HepG2 (cell line): ENCODE results near the gene AGPAT2. TPM values are rescaled to one million over a fixed set of nuclear protein-coding genes. Genes with fewer than 3 reads are reported as not detected.

ENCODE experiments used
- ATAC-seq: fragments of 200-7000 bp; cut with Tn5 transposase; 3 replicates; pipeline ENCODE4 v1.9.1; 2020; ENCODE audit warnings: mild to moderate bottlenecking, moderate library complexity
- BruUV-seq: library from RNA; stranded (reverse); fragments of 400-500 nt; replicated peaks from 2 replicates; lab custom pipeline; 2021; lab: Mats Ljungman, UMichigan
- CTCF ChIA-PET: fragments of 300-600 bp; formaldehyde crosslinking; extraction: SDS; loops from one replicate; lab custom pipeline; 2021; ENCODE audit warnings: low total read pairs, inconsistent platforms, low intra/inter-chr PET ratio; lab: Yijun Ruan, JAX
- POLR2A ChIA-PET: fragments of 350-600 bp; sonication (Branson Sonifier 250); formaldehyde crosslinking; loops from one replicate; lab custom pipeline; 2020; ENCODE audit warnings: antibody characterized with exemption, inconsistent platforms; lab: Yijun Ruan, JAX
- DNase-seq: peaks from one replicate; pipeline ENCODE4 v3.0.0-alpha.2; 2015; ENCODE audit warnings: low spot score
- FAIRE-seq: peaks from 3 replicates; lab custom pipeline; 2011; peaks lifted over from hg19 to GRCh38; lab: Jason Lieb, UNC
- H2AFZ ChIP-seq: one replicate; pipeline ENCODE4 v1.6.1; 2011; ENCODE audit warnings: low read length, inconsistent platforms
- H3K27ac ChIP-seq: fragments of 300-600 bp; 3 replicates; pipeline ENCODE4 v1.8.0; 2011; ENCODE audit warnings: mixed run types, mild to moderate bottlenecking, mixed read lengths, low read length, inconsistent platforms; ENCODE audit not compliant: insufficient read depth; ENCODE audit errors: extremely low read length
- H3K27me3 ChIP-seq, 2 experiments: fragments of 200-600 bp in 1 of 2; 2 replicates in 1 of 2; 3 replicates in 1 of 2; pipeline versions ENCODE4 v1.6.0 to v1.8.0; 2011; ENCODE audit warnings: low read length in 2 of 2, mild to moderate bottlenecking in 2 of 2, moderate library complexity in 2 of 2, inconsistent platforms in 1 of 2; ENCODE audit not compliant: insufficient read depth in 2 of 2, control insufficient read depth in 1 of 2
- H3K36me3 ChIP-seq, 2 experiments: fragments of 200-600 bp in 1 of 2; replicated peaks in 1 of 2; 2 replicates in 1 of 2; 3 replicates in 1 of 2; pipeline versions ENCODE4 v1.5.1 to v1.8.0; 2011; ENCODE audit warnings: low read length in 2 of 2, inconsistent platforms in 1 of 2; ENCODE audit not compliant: insufficient read depth in 2 of 2, control insufficient read depth in 1 of 2
- H3K4me1 ChIP-seq: 2 replicates; pipeline ENCODE4 v1.5.1; 2012; ENCODE audit warnings: low read length, inconsistent platforms; ENCODE audit not compliant: insufficient read depth
- H3K4me2 ChIP-seq: 2 replicates; pipeline ENCODE4 v1.6.0; 2011; ENCODE audit warnings: low read depth, low read length, inconsistent platforms
- H3K4me3 ChIP-seq, 3 experiments: fragments of 200-600 bp in 1 of 3; sonication (generic), shearing (Covaris generic) in 1 of 3; replicated peaks in 1 of 3; 2 replicates each; pipeline ENCODE4 v1.5.1; 2011 to 2016; ENCODE audit warnings: low read length in 3 of 3, inconsistent platforms in 2 of 3, low read depth in 2 of 3, mild to moderate bottlenecking in 2 of 3, control low read depth in 1 of 3, mixed read lengths in 1 of 3; ENCODE audit not compliant: insufficient read depth in 1 of 3
- H3K79me2 ChIP-seq: one replicate; pipeline ENCODE4 v1.6.1; 2011; ENCODE audit warnings: low read length, inconsistent platforms; ENCODE audit not compliant: insufficient read depth
- H3K9ac ChIP-seq: 2 replicates; pipeline ENCODE4 v1.6.0; 2011; ENCODE audit warnings: mild to moderate bottlenecking, low read depth, low read length, inconsistent platforms; ENCODE audit not compliant: insufficient read depth
- H3K9me3 ChIP-seq: 2 replicates; pipeline ENCODE4 v1.5.1; 2012; ENCODE audit warnings: mild to moderate bottlenecking, low read length
- H4K20me1 ChIP-seq: 2 replicates; pipeline ENCODE4 v1.6.0; 2011; ENCODE audit warnings: inconsistent platforms, mild to moderate bottlenecking, low read length, moderate library complexity; ENCODE audit not compliant: insufficient read depth
- HNRNPL ChIP-seq: fragments of 200-400 bp; formaldehyde crosslinking; IDR thresholded peaks from 2 replicates; pipeline ENCODE4 v1.6.1; 2017; ENCODE audit warnings: mild to moderate bottlenecking, low read depth, low read length
- SRSF1 ChIP-seq: fragments of 200-400 bp; formaldehyde crosslinking; optimal IDR thresholded peaks from 2 replicates; pipeline ENCODE3; 2017; ENCODE audit warnings: mild to moderate bottlenecking, low read depth, low read length, moderate library complexity
- ZKSCAN5 ChIP-seq: sonication (generic); formaldehyde crosslinking; IDR thresholded peaks from 2 replicates; pipeline ENCODE4 v1.5.1; 2020; ENCODE audit warnings: mild to moderate bottlenecking, missing genetic modification reagents
- ZNF350 ChIP-seq: sonication (generic); formaldehyde crosslinking; IDR thresholded peaks from 2 replicates; pipeline ENCODE4 v1.4.0; 2020; ENCODE audit warnings: mild to moderate bottlenecking, low read depth, missing genetic modification reagents, borderline replicate concordance
- ZNF749 ChIP-seq: sonication (generic); formaldehyde crosslinking; IDR thresholded peaks from 2 replicates; pipeline ENCODE4 v1.8.0; 2022; ENCODE audit warnings: mild to moderate bottlenecking, missing genetic modification reagents, moderate library complexity, borderline replicate concordance
- WGBS: methylation state at CpG from one replicate; pipeline ENCODE4 v1.1.6; 2017; ENCODE audit warnings: low lambda C conversion rate; 5-methylcytosine and 5-hydroxymethylcytosine counted together
- in situ Hi-C: cut with HindIII; loops from 2 replicates; pipeline ENCODE4 v1.10.0; 2017; ENCODE audit warnings: low pct_unique_long_range_greater_than_20kb; ENCODE audit not compliant: extremely low pct_ligation_motif_present
- intact Hi-C: fragments of 100-400 bp; cut with micrococcal nuclease; formaldehyde crosslinking; loops from one replicate; pipeline ENCODE4 v1.10.0; 2022; ENCODE audit not compliant: unreplicated experiment
- polyA plus RNA-seq, 8 experiments: library from polyadenylated mRNA; depleted of rRNA in 3 of 8; stranded (reverse) in 7 of 8; unstranded in 1 of 8; fragments of >200 nt; fragmentation: Illumina TruSeq in 4 of 8; extraction: Trizol in 4 of 8; gene quantifications; 2 replicates each; pipeline versions ENCODE4 v1.2.1 to v1.2.3, GENCODE V29; 2011 to 2016; ENCODE audit warnings: low read depth in 4 of 8, missing spikeins in 1 of 8, mixed read lengths in 1 of 8; ENCODE audit not compliant: insufficient read depth in 1 of 8
- total RNA-seq, 5 experiments: library from RNA; depleted of rRNA; stranded (reverse); fragments of >200 nt; fragmentation: Illumina TruSeq; extraction: Trizol; gene quantifications; 2 replicates each; pipeline ENCODE4 v1.2.3, GENCODE V29; 2016; ENCODE audit warnings: low read depth in 1 of 5
- TF ChIP-seq, protein P1 (sequence below): sonication (generic); formaldehyde crosslinking; IDR thresholded peaks from one replicate; pipeline ENCODE4 v1.5.1; 2020; ENCODE audit warnings: mild to moderate bottlenecking, missing genetic modification reagents; ENCODE audit errors: not compliant biosample characterization
- TF ChIP-seq, protein P2 (sequence below): conservative IDR thresholded peaks from 2 replicates; pipeline ENCODE4 v1.6.1; 2018; ENCODE audit warnings: missing genetic modification reagents

The AGPAT2 gene
- total and polyA plus RNA-seq, 2 of the 13 experiments (the other 11 are each of a cell fraction or from before 2014, with no cell fraction given), result 3.9 to 25.8 TPM

DNA sequence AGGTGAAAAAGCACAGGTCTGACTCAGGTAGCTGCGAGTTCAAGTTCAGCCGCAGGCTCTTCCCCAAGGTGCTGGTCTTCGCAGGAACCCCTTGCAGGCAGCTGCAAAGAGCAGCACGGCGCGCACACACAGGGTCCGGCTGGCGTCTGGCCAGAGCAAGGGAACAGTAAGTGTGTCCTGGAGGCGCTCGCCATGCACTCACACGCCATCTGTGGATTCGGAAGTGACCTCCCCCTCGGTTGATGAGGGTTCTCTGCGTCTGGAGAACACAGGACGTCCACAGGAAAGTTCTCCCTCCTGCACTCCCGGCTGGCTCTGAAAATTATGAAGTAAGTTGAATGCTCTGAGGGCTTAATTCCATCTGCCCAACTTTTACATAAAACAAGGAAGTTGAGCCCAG is 38.5 kb downstream of the AGPAT2 start (continued):
- TF ChIP-seq, protein P1, sequence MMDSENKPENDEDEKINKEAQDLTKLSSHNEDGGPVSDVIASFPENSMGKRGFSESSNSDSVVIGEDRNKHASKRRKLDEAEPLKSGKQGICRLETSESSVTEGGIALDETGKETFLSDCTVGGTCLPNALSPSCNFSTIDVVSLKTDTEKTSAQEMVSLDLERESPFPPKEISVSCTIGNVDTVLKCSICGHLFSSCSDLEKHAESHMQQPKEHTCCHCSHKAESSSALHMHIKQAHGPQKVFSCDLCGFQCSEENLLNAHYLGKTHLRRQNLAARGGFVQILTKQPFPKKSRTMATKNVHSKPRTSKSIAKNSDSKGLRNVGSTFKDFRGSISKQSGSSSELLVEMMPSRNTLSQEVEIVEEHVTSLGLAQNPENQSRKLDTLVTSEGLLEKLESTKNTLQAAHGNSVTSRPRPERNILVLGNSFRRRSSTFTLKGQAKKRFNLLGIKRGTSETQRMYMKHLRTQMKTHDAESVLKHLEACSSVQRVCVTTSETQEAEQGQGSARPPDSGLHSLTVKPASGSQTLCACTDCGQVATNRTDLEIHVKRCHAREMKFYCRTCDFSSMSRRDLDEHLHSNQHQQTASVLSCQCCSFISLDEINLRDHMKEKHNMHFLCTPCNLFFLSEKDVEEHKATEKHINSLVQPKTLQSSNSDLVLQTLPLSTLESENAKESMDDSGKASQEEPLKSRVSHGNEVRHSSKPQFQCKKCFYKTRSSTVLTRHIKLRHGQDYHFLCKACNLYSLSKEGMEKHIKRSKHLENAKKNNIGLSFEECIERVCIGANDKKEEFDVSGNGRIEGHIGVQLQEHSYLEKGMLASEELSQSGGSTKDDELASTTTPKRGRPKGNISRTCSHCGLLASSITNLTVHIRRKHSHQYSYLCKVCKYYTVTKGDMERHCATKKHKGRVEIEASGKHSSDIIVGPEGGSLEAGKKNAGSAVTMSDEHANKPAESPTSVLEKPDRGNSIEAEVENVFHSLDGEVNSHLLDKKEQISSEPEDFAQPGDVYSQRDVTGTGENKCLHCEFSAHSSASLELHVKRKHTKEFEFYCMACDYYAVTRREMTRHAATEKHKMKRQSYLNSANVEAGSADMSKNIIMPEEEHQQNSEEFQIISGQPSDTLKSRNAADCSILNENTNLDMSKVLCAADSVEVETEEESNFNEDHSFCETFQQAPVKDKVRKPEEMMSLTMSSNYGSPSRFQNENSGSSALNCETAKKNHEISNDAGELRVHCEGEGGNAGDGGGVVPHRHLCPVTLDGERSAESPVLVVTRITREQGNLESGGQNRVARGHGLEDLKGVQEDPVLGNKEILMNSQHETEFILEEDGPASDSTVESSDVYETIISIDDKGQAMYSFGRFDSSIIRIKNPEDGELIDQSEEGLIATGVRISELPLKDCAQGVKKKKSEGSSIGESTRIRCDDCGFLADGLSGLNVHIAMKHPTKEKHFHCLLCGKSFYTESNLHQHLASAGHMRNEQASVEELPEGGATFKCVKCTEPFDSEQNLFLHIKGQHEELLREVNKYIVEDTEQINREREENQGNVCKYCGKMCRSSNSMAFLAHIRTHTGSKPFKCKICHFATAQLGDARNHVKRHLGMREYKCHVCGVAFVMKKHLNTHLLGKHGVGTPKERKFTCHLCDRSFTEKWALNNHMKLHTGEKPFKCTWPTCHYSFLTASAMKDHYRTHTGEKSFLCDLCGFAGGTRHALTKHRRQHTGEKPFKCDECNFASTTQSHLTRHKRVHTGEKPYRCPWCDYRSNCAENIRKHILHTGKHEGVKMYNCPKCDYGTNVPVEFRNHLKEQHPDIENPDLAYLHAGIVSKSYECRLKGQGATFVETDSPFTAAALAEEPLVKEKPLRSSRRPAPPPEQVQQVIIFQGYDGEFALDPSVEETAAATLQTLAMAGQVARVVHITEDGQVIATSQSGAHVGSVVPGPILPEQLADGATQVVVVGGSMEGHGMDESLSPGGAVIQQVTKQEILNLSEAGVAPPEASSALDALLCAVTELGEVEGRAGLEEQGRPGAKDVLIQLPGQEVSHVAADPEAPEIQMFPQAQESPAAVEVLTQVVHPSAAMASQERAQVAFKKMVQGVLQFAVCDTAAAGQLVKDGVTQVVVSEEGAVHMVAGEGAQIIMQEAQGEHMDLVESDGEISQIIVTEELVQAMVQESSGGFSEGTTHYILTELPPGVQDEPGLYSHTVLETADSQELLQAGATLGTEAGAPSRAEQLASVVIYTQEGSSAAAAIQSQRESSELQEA (CRISPR knock-in tag), result no peak

DNA sequence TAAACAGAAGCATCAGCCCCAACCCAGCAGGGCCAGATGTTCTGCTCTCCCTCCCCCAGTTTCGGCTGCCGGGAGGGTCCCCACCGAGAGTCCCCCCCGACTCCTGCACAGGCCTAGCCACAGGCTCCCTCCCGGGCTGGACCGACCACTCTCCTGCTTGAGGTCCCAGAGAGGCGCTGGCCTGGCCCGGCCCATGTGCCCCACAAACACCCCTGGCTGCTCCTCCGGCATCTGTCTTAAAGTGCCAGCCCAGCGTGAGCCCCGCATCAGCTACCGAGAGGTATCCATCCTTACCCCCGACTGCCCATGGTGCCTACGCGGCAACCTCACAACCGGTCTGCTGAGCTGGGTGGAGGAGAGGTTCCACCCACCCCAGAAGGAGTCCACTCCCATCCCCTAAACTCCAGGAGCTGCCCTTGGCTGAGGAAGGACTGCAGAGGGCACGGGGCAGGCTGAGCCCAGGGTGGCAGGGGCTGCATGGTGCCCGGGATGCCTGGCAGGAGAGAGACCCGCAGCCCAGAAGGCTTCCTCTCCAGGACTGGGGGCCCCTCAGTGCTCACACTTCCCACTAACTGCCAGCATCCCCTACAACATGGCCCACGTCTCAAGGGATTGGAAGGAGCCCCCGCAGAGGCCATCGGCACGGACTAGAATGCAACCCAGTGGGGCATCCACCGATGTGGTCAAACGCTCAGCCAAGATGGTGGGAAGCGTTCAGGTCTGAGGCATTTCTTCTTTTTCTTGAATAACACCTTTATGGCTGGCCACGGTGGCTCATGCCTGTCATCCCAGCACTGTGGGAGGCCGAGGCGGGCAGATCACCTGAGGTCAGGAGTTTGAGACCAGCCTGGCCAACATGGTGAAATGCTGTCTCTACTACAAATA is 40.2 kb downstream of the AGPAT2 start:
- Histone ChIP-seq H3K4me1 (peaks cover 40% of the 10 kb centered on the region), H2AFZ (no peak overlapping the region), H3K27me3 (peaks cover 3 to 34% of the 10 kb centered on the region in 2 experiments), H3K4me3 (peak overlapping the region in 1 of 3 experiments; percentile 67; a peak in 1 of 6 replicates), H3K27ac (no peak overlapping the region), H4K20me1 (no peaks in the 10 kb centered on the region), H3K4me2 (peak overlapping the region; percentile 88; the same call in 1 of the 2 replicates), H3K9ac (peak overlapping the region; percentile 45; the same call in 1 of the 2 replicates), H3K9me3 (no peaks in the 10 kb centered on the region), H3K79me2 (no peaks in the 10 kb centered on the region), H3K36me3 (no peaks in the 10 kb centered on the region)
- ATAC-seq (no peak), DNase-seq (no peak), FAIRE-seq (no peak)
- intact Hi-C loops (loop anchor here (5.0 kb wide), 1 partner anchor 45 kb away; no protein-coding TSS in a partner anchor), in situ Hi-C loops (loop anchor here (25.0 kb wide), 1 partner anchor 310 kb away; the partner anchor contains the start of gene GPSM1)
- POLR2A ChIA-PET, result no interaction called here
- 83% methylated on average over 9 of the region's 29 CpGs for WGBS
- BruUV-seq, result no TSS peak
- CTCF ChIA-PET, result no interaction called here
- TF ChIP-seq, protein P2, sequence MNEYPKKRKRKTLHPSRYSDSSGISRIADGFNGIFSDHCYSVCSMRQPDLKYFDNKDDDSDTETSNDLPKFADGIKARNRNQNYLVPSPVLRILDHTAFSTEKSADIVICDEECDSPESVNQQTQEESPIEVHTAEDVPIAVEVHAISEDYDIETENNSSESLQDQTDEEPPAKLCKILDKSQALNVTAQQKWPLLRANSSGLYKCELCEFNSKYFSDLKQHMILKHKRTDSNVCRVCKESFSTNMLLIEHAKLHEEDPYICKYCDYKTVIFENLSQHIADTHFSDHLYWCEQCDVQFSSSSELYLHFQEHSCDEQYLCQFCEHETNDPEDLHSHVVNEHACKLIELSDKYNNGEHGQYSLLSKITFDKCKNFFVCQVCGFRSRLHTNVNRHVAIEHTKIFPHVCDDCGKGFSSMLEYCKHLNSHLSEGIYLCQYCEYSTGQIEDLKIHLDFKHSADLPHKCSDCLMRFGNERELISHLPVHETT (CRISPR knock-in tag), result no peak
- no peak for TF ChIP-seq ZNF350 (CRISPR knock-in tag)
- no peak for TF ChIP-seq ZKSCAN5
- no peak for TF ChIP-seq ZNF749
- peak; percentile 74; the same call in 1 of the 2 replicates for TF ChIP-seq HNRNPL
- peak; percentile 6 for TF ChIP-seq SRSF1
